GM18511 (cell line): ENCODE data around the gene CFAP58.

Experiments
- ATAC-seq: cut with Tn5 transposase; IDR thresholded peaks from one replicate; pipeline ENCODE4 v1.9.1; 2021; ENCODE audit warnings: mild to moderate bottlenecking, moderate library complexity; ENCODE audit not compliant: unreplicated experiment

The CFAP58 gene

DNA sequence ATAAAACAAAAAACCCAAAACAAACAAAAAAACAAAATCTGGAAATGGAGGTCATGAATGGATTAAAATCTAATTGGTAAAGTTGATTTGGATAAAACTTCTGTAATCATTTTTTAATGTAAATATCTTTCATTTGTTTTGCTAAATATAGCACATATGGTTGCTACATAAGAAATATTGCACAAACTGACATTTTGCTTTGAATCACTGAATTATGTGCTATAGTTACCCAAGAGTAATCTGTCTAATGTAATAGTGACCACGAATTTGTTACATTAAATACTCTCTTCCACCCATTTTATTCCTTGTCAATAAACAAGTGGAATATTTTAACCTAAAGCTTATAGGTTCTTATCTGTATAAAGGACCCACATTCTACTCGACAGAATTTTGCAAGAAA, 6.2 kb downstream of the CFAP58 start:
- no peak for ATAC-seq

DNA sequence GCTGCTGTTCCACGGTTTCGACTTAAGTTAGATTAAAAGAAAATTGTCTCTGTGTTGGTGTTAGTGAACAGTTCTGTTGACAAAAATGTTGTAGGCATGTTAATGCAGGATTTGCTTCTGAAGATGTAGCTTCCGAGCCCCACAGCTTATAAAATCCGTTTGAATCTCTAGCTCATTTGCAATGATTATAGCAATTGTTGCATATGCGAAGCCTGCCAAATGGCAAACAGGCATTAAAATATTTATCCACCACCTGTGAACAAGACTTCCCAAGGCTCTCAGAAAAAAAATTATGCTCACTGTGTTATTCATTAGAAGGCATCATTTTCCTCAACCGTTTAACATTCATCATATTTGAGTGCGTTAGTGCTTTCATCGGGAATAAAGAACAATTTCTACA, 14.3 kb downstream of the CFAP58 start:
- no peak for ATAC-seq

DNA sequence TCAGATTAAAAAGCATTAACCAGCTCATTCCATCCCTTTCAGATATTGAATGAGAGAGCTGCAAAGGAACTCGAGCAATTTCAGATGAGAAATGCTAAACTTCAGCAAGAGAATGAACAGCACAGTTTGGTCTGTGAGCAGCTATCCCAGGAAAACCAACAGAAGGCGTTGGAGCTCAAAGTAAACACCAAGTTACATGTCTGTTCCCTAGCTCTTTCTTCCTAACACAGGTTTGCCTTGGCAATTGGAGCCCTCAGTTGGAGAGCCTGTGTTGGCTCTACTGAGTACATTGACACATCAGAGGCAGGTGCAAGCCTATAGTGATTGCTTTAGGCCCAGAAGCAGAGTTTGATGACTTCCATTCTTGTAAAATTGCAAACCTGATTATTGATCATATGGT, 14.7 kb downstream of the CFAP58 start:
- ATAC-seq, result no peak

DNA sequence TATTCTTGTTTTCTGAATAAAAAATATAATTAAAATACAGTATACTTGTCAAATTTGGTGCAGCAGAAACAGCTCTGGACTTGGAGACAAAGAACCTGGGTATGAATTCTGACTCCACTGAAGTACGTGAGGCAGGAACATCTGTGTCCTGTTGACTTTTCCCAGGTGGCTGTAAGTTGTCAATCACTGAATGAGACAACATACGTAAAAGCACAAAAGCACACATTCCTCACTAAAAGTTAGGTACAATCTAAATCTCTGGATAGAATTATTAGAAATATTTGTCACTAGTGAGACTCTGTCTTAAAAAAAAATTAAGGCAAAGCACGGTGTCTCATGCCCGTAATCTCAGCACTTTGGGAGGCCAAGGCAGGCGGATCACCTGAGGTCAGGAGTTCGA, 18.1 kb downstream of the CFAP58 start:
- ATAC-seq, result no peak

DNA sequence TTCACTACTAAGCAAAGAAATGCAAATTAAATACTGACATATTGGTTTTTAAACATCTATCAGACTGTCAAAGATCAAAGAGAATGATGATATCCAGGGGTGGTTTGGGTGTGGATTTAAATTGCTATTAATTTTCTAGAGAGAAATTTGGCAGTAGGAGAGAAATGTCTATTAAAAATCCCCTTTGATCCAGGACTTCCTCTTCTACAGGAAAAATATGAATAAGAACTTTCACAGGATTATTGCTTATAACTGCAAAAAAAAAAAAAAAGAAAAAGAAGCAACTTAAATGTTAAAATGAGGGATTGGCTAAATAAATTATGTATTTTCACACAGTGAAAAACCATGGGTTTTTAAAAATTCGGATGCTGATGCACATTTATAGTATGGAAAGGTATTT, 21.0 kb downstream of the CFAP58 start:
- no peak for ATAC-seq

DNA sequence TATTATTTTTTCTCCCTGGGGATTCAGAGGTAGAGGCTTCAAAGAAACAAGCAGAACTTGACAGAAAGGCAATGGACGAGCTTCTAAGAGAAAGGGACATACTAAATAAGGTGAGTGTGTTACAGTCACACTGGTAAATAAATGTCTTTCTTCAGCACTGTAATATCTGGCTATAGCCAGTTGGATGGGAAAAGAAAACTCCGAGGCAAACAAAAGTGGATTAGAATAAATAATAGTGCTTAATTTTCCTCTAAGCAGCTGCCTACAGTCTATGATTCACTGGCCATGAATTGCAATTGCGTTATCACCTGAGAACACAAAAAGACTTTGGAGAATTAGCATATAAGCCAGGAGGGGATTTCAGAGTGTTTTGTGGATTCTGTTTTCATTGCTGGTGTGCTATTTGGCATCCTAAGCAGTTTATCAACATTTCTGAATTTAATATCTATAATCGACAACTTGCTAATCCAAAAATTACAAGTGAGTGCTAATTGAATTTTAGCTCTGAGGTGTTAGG, 23.2 kb downstream of the CFAP58 start:
- no peak for ATAC-seq

DNA sequence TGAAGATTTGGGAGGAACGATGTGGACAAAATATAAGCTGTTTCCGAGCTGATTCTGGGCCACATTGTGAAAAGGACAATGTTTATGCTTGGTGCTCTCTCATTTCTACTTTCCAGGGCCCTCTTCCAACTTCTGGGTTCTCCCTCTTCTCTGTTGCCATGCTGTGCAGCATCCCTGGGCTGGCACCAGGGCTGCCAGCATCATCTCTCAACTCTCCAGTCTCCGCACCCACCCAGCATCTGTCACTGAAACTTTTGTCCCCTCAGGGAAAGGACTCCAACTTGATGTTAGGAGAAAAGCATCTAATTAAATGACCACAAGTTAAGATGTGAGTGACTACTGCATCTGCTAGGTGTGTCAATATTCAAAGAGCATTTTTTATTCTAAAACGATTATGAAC, 26.7 kb downstream of the CFAP58 start:
- ATAC-seq, result no peak

DNA sequence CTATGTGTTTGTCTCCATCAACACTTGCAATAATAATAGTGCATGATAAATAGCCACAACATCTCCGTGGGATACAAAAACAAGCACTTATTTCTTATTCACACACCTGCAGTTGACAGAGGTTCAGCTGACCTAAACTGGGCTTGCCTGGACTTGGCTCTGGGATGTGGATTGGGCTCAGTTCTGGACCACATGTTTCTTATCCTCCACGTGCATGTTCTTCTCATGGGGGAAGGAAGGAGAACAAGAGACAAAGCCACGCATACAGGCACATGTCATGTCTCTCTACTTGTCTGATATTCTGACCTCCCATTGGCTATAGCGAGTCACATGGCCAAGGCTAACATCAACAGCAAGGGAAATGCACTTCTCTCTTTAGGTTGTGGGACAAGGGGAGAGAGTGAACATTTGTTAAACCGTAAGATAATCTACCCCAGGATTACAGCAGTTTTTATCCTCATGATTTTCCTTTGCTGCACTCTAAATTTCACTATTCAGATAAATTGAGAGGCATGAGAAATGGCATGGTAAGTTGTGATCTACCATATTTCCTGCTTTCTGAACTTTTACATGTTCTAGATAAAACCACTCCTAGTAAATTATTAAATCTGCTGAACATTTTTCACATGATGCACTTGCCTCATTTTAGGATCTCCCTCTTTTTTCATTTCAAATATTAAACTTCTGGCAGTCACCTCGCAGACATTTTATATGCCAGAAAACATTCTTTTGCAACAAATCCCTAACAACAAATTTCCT, 33.7 kb downstream of the CFAP58 start:
- ATAC-seq, result peak; percentile 86

DNA sequence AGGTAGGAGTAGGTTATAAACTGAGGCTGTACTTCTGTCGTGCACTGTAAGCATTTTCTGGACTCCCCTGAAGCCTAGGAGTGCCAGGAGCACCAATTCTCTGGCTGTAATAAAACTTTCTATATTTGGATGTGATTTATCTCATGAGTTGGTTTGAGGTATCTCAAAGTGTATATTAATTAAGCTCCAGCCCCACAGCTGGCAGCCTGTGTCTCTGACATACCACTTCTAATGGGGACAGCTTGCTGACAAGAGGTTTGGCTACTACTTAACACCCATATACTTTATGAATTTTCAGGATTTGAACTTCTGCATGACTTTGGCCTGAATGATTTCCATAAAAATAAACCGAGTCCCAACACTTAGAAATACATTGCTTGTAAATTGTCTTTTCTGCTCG, 35.2 kb downstream of the CFAP58 start:
- ATAC-seq, result no peak

DNA sequence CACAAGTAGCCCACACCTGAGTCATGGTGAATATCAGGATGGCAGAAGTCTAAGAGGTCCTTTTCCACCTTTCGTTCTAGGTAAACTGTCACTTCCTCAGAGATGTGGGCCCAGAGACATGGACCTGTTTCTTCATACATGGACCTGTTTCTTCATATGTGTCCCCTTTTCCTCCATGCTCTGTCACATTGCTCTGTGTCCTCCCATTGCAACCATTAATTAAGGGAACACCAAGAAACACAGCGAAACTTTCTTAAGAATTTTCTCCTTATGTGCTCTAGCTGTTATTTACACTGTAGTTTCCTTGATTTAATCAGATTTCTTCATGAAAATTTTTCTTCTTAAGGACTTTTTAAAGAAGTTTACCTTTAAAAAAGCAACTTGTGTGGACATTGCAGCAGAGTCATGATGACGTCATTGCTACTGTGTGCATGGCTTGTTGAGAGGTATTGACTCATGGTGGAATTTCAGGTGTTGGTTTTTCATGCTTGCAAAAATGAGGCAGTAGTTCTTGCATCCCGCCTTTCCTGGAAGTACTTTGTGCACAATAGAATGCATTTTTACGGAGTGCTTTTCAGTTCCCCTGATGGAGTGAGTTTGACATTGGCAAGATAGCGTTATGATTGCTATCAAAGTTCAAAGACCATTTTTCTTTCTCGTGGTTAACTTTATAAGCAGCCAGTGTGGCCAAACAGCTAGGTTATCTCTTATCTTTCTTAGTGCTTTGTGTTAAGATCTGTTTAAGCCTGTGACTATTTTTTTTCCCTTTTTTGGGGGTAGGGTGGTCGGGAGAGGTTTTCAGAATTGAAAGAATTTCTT, 37.7 kb downstream of the CFAP58 start:
- ATAC-seq, result no peak

DNA sequence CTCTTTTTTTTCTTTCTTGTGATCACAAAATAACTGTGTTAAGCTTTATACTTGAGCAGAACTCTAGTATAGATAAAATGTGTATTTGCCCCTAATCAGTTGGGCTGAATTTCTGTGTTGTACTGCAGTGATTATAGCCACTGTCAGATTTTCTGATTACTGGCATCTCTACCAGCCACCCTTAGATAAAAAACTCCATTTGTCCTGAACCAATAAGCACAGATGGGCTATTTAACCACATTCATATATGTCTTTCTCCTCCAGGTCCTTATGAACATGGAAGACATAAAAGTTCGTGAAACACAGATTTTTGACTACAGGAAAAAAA, 38.3 kb downstream of the CFAP58 start:
- ATAC-seq, result no peak

DNA sequence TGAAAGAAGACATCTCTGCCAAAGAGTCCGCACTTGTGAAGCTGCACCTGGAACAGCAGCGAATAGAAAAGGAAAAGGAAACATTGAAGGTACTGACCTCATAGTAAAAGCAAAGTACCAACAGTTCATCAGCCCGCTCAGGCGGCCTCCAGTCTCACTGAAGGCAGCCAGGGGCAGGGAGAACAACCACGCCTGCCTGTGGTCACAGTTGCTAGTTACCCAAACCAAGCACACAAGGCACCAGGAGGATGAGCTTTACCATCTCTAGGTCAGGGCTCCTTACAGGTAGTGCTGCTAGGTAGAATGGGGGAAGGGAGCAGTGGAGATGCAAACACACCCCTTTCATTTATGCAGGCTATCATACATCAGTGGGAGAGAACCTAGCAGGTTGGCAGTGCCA, 39.8 kb downstream of the CFAP58 start:
- ATAC-seq, result no peak

DNA sequence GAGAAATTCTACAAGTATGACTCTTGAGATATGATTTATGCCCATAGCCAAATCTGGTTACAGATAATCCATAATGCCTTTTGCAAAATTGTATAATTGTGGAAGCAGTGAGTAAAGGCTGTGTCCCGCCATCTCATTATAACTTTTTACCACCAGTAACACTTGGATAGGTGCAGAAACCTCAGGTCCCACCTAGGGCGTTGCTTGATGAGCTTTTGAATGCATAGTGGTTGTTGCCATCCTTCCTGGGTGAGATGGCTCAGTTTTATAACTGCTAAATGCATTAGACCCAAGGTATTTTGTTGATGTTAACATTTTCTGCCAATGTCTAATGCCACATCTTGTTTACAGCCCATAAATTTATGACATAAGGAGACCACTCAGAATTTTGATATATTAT, 42.9 kb downstream of the CFAP58 start:
- no peak for ATAC-seq

DNA sequence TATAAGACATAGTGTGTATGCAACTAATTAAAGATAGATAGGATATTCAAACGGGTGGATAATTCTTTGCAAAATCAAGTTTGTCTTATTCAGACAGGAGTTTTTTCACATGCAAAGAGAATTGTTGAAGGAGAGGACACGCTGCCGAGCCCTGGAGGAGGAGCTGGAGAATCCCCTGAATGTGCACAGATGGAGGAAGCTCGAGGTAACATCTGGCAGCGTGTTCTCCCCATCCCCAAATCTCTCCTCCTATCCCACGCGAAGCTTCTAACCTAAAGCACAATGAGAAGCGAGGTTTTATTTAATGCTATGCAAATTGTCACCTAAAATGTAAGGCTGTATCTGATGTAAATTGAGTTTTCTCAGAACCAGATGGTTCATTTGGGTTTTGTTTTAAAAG, 50.0 kb downstream of the CFAP58 start:
- ATAC-seq, result no peak

DNA sequence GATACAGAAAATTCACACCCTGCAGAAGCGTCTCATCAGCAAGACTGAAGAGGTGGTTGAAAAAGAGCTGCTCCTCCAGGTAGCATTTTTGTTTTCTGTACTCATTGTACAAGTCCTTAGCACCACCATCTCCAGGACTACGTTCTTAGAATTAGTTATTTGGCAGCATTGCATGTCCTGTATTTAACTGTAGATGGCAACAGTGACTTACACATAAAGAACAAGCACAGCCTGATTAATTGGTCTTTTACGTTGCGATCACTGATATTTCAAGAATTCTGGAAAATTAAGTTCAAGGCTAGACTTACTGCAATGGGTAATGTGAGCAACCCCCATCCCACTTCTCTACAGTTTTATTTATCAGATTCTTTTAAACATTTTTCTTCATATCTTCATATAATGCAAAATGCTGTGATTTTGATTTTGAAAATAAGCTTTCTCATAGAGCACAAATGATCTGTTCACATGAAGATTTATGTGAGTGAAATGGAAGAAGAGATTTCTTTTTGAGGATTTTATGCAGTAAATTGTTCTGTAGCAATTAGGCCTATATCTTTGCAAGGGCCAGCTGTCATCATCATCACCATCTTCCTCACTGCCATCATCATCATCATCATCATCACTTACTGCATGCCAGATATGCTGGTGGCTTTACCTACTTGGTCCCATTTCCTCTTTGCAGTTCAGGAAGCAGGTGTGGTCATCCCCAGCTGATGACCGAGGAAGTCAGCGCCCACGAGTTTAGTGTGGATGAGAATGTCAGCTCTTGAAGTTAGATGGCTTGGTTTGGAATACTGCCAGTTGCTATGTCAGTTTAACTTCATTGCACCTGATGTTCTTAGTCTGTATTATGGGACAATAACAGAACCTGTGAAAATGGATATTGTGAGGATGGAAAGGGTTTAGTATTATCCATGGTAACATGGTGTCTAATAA, 53.4 kb downstream of the CFAP58 start:
- ATAC-seq, result peak; percentile 66

DNA sequence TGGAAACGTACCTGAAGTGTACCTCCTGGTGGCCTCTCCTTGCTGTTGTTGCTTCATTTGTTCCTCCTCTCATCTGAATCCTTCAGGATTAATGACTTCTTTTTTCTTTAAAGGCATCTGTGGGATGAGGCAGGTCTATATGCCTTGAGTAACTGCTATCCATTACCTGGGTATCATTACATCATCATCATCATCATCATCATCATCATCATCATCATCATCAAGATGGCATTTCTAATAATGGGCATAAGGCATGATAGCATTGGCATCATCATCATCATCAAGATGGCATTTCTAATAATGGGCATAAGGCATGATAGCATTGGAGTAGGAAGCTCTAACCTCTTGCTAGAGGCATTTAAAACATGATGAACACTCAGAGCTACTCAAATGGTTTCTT, 59.9 kb downstream of the CFAP58 start:
- ATAC-seq, result no peak

DNA sequence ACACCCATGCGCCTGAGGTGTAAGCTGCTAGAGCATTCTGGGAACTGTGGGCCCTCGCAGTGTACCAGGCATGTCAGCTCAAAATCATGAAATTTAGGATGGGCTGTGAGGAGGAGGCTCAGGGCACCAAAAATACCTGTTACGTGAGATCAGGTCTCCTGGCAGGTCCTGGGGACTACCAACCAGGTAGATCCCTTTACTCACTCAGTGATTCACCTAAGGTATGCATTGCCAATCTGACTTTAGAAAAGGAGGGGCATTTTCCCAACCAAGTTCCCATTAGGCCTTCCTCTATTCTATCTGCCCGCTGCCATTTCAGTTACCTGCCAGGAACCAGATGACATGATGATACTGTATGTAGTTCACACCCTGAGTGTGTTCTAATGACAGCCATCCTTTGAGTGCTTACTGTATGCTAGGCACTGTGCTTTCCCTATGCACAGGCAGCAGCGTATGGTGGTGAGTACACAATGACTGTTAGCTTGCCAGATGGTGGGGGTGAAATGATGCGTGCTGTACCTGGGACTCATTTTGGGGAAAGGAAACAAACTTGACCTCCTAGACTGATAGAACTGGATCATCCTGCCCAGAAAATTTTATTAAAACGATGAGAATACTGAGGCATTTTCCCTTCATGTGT, 62.0 kb downstream of the CFAP58 start:
- ATAC-seq, result no peak

DNA sequence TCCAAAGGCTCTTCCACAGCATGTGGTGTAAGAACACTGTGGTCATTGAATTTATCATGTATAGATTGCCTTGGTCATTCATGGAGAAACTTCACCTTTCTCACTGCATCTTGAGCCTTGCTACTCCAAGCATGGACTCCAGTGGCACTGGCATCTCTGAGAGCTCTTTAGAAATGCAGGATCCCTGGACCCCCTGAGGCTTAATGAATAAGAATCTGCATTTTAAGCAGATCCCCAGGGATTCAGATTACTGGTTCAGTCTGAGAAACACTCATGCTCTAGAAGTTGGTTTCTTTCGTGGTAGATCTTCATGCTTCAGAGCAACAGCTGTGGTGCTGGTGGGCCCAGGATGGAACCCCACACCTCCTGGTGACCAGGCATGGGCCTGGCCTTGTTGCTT, 63.2 kb downstream of the CFAP58 start:
- ATAC-seq, result no peak

DNA sequence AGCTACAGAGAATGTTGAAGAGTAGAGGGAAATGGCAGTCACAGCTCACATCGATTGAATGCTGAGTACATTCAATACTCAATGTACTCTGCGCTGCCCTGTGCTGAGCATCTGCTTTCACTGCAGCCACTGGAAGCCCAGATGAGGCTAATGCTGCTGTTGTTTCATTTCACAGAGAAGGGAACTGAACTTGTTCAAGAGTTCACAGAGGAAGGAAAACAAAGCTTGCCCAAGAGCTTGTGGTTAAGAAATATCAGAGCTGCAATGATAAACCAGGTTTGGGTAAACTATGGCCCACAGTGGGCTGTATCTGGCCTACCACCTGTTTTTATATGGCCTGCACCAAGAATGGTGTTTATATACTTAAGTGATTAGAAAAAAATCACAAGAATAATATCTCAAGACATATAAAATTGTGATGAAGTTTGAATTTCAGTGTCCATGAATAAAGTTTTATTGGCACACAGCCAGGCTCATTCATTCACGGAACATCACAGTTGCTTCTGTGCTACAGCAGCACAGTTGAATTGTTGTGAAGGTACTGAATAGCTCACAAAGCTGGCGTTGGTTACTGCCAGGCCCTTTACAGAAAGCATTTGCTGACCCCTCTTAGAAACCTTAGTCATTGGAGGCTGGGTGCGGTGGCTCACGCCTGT, 64.1 kb downstream of the CFAP58 start:
- ATAC-seq, result peak; percentile 63

DNA sequence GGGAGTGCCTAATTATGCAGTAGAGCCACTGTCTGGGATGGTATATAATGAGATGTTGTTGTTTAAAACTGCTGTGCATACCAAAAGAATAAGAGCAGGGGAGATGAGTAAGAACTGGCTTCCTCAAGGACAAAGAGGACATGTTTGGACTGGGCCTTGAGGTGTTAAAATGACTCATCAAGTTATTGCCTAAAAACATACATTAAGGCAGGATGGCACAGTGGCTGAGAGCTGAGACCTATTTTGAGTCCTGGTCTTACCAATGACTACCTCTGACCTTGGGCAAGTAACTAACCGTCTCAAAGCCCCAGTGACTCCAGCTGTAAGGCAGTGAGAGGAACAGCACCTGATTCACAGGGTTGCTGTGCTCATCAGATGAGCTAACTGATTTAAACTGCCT, 71.1 kb downstream of the CFAP58 start:
- ATAC-seq, result peak; percentile 96
